AG04449 (cell line): ENCODE results near the gene HNRNPUL2.
A peak's percentile ranks its signal among the peaks of the same experiment; 100 is the strongest.
"Not testable (repeated sequence)": the region's sequence is repeated elsewhere in the genome, so short reads cannot be mapped to it uniquely, and the experiment has no call there.

Experiments used
- CTCF ChIA-PET: fragments of 350-600 bp; formaldehyde crosslinking; extraction: SDS; loops from one replicate; lab custom pipeline; 2021; ENCODE audit warnings: antibody characterized with exemption; lab: Yijun Ruan, JAX
- POLR2A ChIA-PET: fragments of 400-600, 350-600 bp; formaldehyde crosslinking; extraction: SDS; loops from one replicate; lab custom pipeline; 2020; ENCODE audit warnings: antibody characterized with exemption, inconsistent platforms; lab: Yijun Ruan, JAX
- DNase-seq: peaks from one replicate; pipeline ENCODE4 v3.0.0-alpha.2; 2010; ENCODE audit warnings: low read depth, low spot score
- H3K4me3 ChIP-seq: 2 replicates; pipeline ENCODE4 v1.5.1; 2011; ENCODE audit warnings: low read depth, mild to moderate bottlenecking, control low read depth, low read length
- CTCF ChIP-seq: IDR thresholded peaks from one replicate; pipeline ENCODE4 v1.5.1; 2011; ENCODE audit warnings: mild to moderate bottlenecking, moderate library complexity, low read length, control low read depth, inconsistent platforms; ENCODE audit not compliant: insufficient read depth; ENCODE audit errors: missing control alignments

Gene HNRNPUL2

DNA sequence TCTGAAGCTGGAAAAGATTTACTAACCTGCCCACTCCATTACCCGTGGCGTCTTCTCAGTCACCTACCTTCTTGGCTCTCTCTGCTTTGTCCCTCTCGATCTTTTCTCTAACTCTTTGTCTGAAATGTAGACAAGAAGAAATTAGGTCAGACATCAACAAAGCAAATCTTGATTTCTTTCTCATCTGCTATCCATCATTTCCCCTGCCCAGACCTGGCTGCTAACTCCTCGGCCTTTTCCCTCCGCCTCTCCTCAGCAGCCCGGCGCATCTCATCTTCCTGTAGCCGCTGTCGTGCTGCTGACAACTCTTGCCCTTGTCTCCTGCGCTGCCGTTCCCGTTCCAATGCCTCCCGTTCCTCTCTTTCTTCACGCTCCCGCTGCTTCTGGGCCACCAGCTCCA lies 49.5 kb downstream of the HNRNPUL2 start:
- ChIA-PET POLR2A (interaction anchor here (0.9 to 4.7 kb wide), 2 partner anchors 11 to 12 kb away, joined by 3 to 44 read pairs; partner anchors contain the start of genes C11orf98 and CSKMT), CTCF (interaction anchor here (1.5 to 1.8 kb wide), 2 partner anchors 10 kb away, joined by 4 to 8 read pairs; no protein-coding TSS in a partner anchor)
- H3K4me3 ChIP-seq: peak overlapping the region; percentile 95

GRCh38 chr11:62677156-62677555 lies 50.1 kb downstream of the HNRNPUL2 start:
- no peak for DNase-seq
- CTCF ChIA-PET: interaction anchor here (1.5 to 4.6 kb wide), 3 partner anchors 9 to 16 kb away, joined by 4 to 31 read pairs (median 8); no protein-coding TSS in a partner anchor
- no peak for TF ChIP-seq CTCF
- POLR2A ChIA-PET: interaction anchor here (0.9 to 4.7 kb wide), 3 partner anchors 10 to 103 kb away, joined by 3 to 44 read pairs (median 3); partner anchors contain the start of genes C11orf98, CSKMT and EEF1G
- H3K4me3 ChIP-seq: no peak overlapping the region

More for the DNA sequence above, 49.5 kb downstream of the HNRNPUL2 start:
- no peak for TF ChIP-seq CTCF
- DNase-seq: no peak

DNA sequence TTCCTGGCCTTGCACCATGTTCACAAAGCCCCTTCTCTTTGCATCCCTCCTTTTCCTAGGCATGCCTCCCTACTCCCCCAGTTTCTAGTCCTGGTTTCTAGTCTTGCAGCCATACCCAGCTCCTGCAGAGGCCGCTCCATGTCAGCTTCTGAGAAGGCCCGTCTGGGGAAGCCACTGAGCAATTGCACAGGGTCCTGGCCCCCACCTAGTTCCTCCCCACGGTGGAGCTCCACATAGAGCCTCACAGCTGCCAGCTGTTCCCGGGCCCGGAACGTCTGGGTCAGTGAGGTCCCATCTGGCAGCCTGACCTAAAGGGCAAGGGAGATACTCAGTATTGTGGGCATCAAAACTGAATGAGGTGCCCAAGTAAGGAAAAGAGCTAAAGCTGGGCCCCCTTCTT lies 50.6 kb downstream of the HNRNPUL2 start:
- H3K4me3 ChIP-seq: no peak overlapping the region
- TF ChIP-seq CTCF: no peak
- CTCF ChIA-PET: interaction anchor here (1.5 to 4.6 kb wide), 3 partner anchors 9 to 17 kb away, joined by 4 to 31 read pairs (median 8); no protein-coding TSS in a partner anchor
- no peak for DNase-seq
- POLR2A ChIA-PET: interaction anchor here (0.9 to 4.7 kb wide), 3 partner anchors 10 to 103 kb away, joined by 3 to 44 read pairs (median 3); partner anchors contain the start of genes C11orf98, CSKMT and EEF1G

GRCh38 chr11:62675415-62675814 lies 51.8 kb downstream of the HNRNPUL2 start:
- ChIA-PET CTCF (interaction anchor here (0.7 to 4.6 kb wide), 3 partner anchors 14 to 114 kb away, joined by 3 to 31 read pairs (median 3); partner anchors contain the start of gene LRRN4CL), POLR2A (interaction anchor here (0.6 to 4.7 kb wide), 2 partner anchors 10 to 94 kb away, joined by 3 to 44 read pairs; partner anchors contain the start of genes C11orf98 and CSKMT)
- not testable (repeated sequence) for H3K4me3 ChIP-seq, DNase-seq

DNA sequence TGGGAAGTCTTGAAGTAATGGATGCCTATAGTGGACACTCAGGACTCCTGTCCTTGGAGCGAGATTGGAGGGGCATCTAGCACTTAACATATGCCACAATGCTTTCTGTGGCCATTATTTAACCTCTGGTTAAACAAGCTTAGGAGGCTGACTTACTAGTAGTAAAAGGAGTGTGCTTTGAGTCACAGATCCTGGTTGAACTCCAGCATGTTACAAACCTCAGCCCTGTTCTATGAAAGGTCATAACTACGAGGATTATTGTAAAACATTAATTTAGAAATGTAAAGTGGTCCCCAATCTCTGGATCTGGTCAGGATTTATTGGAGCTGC lies 54.1 kb downstream of the HNRNPUL2 start:
- ChIA-PET CTCF (interaction anchor here (4.6 kb wide), 1 partner anchor 20 kb away, joined by 31 read pairs; no protein-coding TSS in a partner anchor), POLR2A (interaction anchor here (0.8 to 4.7 kb wide), 2 partner anchors 8 to 54 kb away, joined by 4 to 44 read pairs; partner anchors contain the start of genes C11orf98, CSKMT and HNRNPUL2)
- TF ChIP-seq CTCF: no peak
- DNase-seq: no peak
- no peak overlapping the region for H3K4me3 ChIP-seq

GRCh38 chr11:62671608-62672389 lies 55.5 kb downstream of the HNRNPUL2 start, which contains the start of the genes LBHD1 and UQCC3:
LBHD1 (minus strand) TSS chr11:62672267; CDS start chr11:62670031, 2,236 bp downstream.
UQCC3 (plus strand) TSS chr11:62671673; CDS start chr11:62671746, 73 bp downstream.
- DNase-seq: no peak
- ChIA-PET CTCF (interaction anchor here (1.2 to 4.2 kb wide), 6 partner anchors 9 to 112 kb away, joined by 3 to 30 read pairs (median 6); partner anchors contain the start of gene LRRN4CL), POLR2A (interaction anchor here (0.6 to 2.1 kb wide), 11 partner anchors 9 to 213 kb away, joined by 3 to 15 read pairs (median 5); partner anchors contain the start of genes B3GAT3, EEF1G, INTS5 and LRRN4CL)

More at GRCh38 chr11:62671608-62672389, 55.5 kb downstream of the HNRNPUL2 start, which contains the start of the genes LBHD1 and UQCC3:
- H3K4me3 ChIP-seq: peak within 1 kb of the TSS; percentile 76
- TF ChIP-seq CTCF: no peak
